H1 (cell line): ENCODE data around the gene SH3PXD2B. TPM values are rescaled to one million over a fixed set of nuclear protein-coding genes. Genes with fewer than 3 reads are reported as not detected.

Source experiments
- CTCF ChIA-PET: fragments of 300-600 bp; sonication (Branson Sonifier 250); formaldehyde crosslinking; loops from one replicate; lab custom pipeline; 2021; ENCODE audit not compliant: partially characterized antibody; lab: Charles Lee
- POLR2A ChIA-PET: fragments of 300-600 bp; sonication (Branson Sonifier 250); formaldehyde crosslinking; loops from one replicate; lab custom pipeline; 2021; ENCODE audit warnings: inconsistent platforms; ENCODE audit not compliant: partially characterized antibody; lab: Charles Lee
- DNase-seq, 2 experiments: peaks; one replicate each; pipeline versions ENCODE4 v3.0.0 to v3.0.0-alpha.2; 2010 to 2022; ENCODE audit warnings: low spot score in 2 of 2, low read depth in 1 of 2, mixed read lengths in 1 of 2
- FAIRE-seq: peaks from 2 replicates; lab custom pipeline; 2011; peaks lifted over from hg19 to GRCh38; lab: Jason Lieb, UNC
- H2AFZ ChIP-seq: 2 replicates; pipeline ENCODE4 v1.8.1; 2012; ENCODE audit warnings: low read length, inconsistent platforms
- H2AK5ac ChIP-seq: 2 replicates; pipeline ENCODE4 v1.6.1; 2013; ENCODE audit warnings: low read depth, low read length
- H2BK120ac ChIP-seq: replicated peaks from 2 replicates; pipeline ENCODE3; 2013; ENCODE audit warnings: low read depth, low read length, inconsistent platforms
- H2BK12ac ChIP-seq: 2 replicates; pipeline ENCODE4 v1.6.1; 2013; ENCODE audit warnings: low read depth, low read length
- H2BK15ac ChIP-seq: 2 replicates; pipeline ENCODE4 v1.6.1; 2013; ENCODE audit warnings: low read length
- H2BK20ac ChIP-seq: 2 replicates; pipeline ENCODE4 v1.6.1; 2013; ENCODE audit warnings: low read length
- H2BK5ac ChIP-seq: 2 replicates; pipeline ENCODE4 v1.6.1; 2013; ENCODE audit warnings: low read depth, low read length
- H3K14ac ChIP-seq: 2 replicates; pipeline ENCODE4 v1.6.1; 2013; ENCODE audit warnings: inconsistent platforms; ENCODE audit not compliant: insufficient read length
- H3K18ac ChIP-seq: 2 replicates; pipeline ENCODE4 v1.6.1; 2013; ENCODE audit warnings: low read length; ENCODE audit errors: extremely low read depth
- H3K23ac ChIP-seq: 2 replicates; pipeline ENCODE4 v1.6.1; 2013; ENCODE audit warnings: inconsistent platforms; ENCODE audit not compliant: insufficient read length
- H3K23me2 ChIP-seq: 2 replicates; pipeline ENCODE4 v1.6.1; 2013; ENCODE audit warnings: low read depth, low read length
- H3K27ac ChIP-seq: 2 replicates; pipeline ENCODE4 v1.6.1; 2011; ENCODE audit warnings: low read depth, low read length, inconsistent platforms
- H3K27me3 ChIP-seq, 4 experiments: replicated peaks in 1 of 4; 1 replicate in 1 of 4; 2 replicates in 3 of 4; pipeline versions ENCODE4 v1.6.1 to v1.8.1; 2011 to 2013; ENCODE audit warnings: low read length in 3 of 4, mild to moderate bottlenecking in 3 of 4, inconsistent platforms in 2 of 4, mixed read lengths in 2 of 4, moderate library complexity in 1 of 4; ENCODE audit not compliant: control insufficient read depth in 3 of 4, insufficient read depth in 3 of 4; ENCODE audit errors: extremely low read depth in 1 of 4
- H3K36me3 ChIP-seq, 4 experiments: 2 replicates each; pipeline versions ENCODE4 v1.6.1 to v1.8.1; 2011 to 2013; ENCODE audit warnings: mild to moderate bottlenecking in 4 of 4, low read length in 3 of 4, moderate library complexity in 2 of 4, control low read depth in 1 of 4, inconsistent platforms in 1 of 4; ENCODE audit not compliant: insufficient read depth in 4 of 4, control insufficient read depth in 2 of 4
- H3K4ac ChIP-seq: replicated peaks from 2 replicates; pipeline ENCODE3; 2013; ENCODE audit warnings: low read length, low read depth, mixed read lengths, inconsistent platforms; ENCODE audit not compliant: insufficient read length
- H3K4me1 ChIP-seq, 4 experiments: replicated peaks in 1 of 4; 1 replicate in 1 of 4; 2 replicates in 3 of 4; pipeline versions ENCODE4 v1.6.1 to v1.8.1; 2011 to 2013; ENCODE audit warnings: low read length in 3 of 4, inconsistent platforms in 2 of 4, mixed read lengths in 1 of 4; ENCODE audit not compliant: insufficient read depth in 4 of 4, control insufficient read depth in 3 of 4
- H3K4me2 ChIP-seq, 2 experiments: 2 replicates each; pipeline versions ENCODE4 v1.6.1 to v1.8.1; 2011 to 2013; ENCODE audit warnings: low read depth in 2 of 2, low read length in 2 of 2, control low read depth in 1 of 2, inconsistent platforms in 1 of 2, mild to moderate bottlenecking in 1 of 2; ENCODE audit not compliant: insufficient read depth in 1 of 2
- H3K4me3 ChIP-seq, 4 experiments: fragments of 200-600, 300-600 bp in 1 of 4; sonication (generic), shearing (Covaris generic), sonication (Bioruptor Twin) in 1 of 4; 2 replicates each; pipeline versions ENCODE4 v1.5.1 to v1.8.1; 2011 to 2016; ENCODE audit warnings: low read length in 4 of 4, low read depth in 3 of 4, control low read depth in 2 of 4, inconsistent platforms in 2 of 4, mild to moderate bottlenecking in 2 of 4, mixed read lengths in 1 of 4, moderate library complexity in 1 of 4; ENCODE audit not compliant: insufficient read depth in 2 of 4; ENCODE audit errors: extremely low read depth in 1 of 4
- H3K56ac ChIP-seq: replicated peaks from 2 replicates; pipeline ENCODE3; 2013; ENCODE audit warnings: low read depth, mild to moderate bottlenecking, mixed read lengths, low read length, inconsistent platforms; ENCODE audit not compliant: insufficient read length
- H3K79me1 ChIP-seq: 2 replicates; pipeline ENCODE4 v1.6.1; 2013; ENCODE audit warnings: low read depth, low read length, control low read depth
- H3K79me2 ChIP-seq, 2 experiments: 2 replicates each; pipeline versions ENCODE4 v1.6.1 to v1.8.1; 2012 to 2013; ENCODE audit warnings: low read length in 2 of 2, mild to moderate bottlenecking in 2 of 2, inconsistent platforms in 1 of 2; ENCODE audit not compliant: insufficient read depth in 2 of 2, control insufficient read depth in 1 of 2
- H3K9ac ChIP-seq, 4 experiments: replicated peaks in 1 of 4; 1 replicate in 1 of 4; 2 replicates in 3 of 4; pipeline versions ENCODE4 v1.6.1 to v1.8.1; 2011 to 2013; ENCODE audit warnings: low read depth in 3 of 4, low read length in 3 of 4, control low read depth in 2 of 4, mild to moderate bottlenecking in 2 of 4, moderate library complexity in 2 of 4, inconsistent platforms in 1 of 4; ENCODE audit errors: extremely low read depth in 1 of 4
- H3K9me3 ChIP-seq, 2 experiments: 2 replicates each; pipeline versions ENCODE4 v1.6.1 to v1.8.1; 2012 to 2013; ENCODE audit warnings: mild to moderate bottlenecking in 2 of 2, moderate library complexity in 2 of 2, control low read depth in 1 of 2, inconsistent platforms in 1 of 2, low read depth in 1 of 2, low read length in 1 of 2, mixed read lengths in 1 of 2; ENCODE audit not compliant: insufficient read depth in 2 of 2
- H4K20me1 ChIP-seq, 2 experiments: replicated peaks in 1 of 2; 2 replicates each; pipeline versions ENCODE3 to v1.8.1; 2011 to 2013; ENCODE audit warnings: inconsistent platforms in 2 of 2, low read length in 2 of 2, mild to moderate bottlenecking in 1 of 2; ENCODE audit not compliant: insufficient read depth in 2 of 2, control insufficient read depth in 1 of 2
- H4K5ac ChIP-seq: 2 replicates; pipeline ENCODE4 v1.6.1; 2013; ENCODE audit warnings: low read length, low read depth, mixed read lengths, inconsistent platforms; ENCODE audit not compliant: insufficient read length
- H4K8ac ChIP-seq: 2 replicates; pipeline ENCODE4 v1.8.0; 2013; ENCODE audit warnings: mild to moderate bottlenecking, moderate library complexity, low read length, inconsistent platforms; ENCODE audit not compliant: insufficient read depth; ENCODE audit errors: extremely low read depth
- H4K91ac ChIP-seq: replicated peaks from 2 replicates; pipeline ENCODE3; 2013; ENCODE audit warnings: low read length, mixed read lengths, inconsistent platforms; ENCODE audit not compliant: insufficient read length
- EZH2 ChIP-seq: fragments of 200-600 bp; sonication (generic); IDR thresholded peaks from 2 replicates; pipeline ENCODE4 v1.7.1; 2012; ENCODE audit warnings: low read depth, mild to moderate bottlenecking, moderate library complexity, low read length, inconsistent platforms; ENCODE audit not compliant: severe bottlenecking
- JUN ChIP-seq: IDR thresholded peaks from 2 replicates; pipeline ENCODE4 v1.6.1; 2011; ENCODE audit warnings: low read depth, mild to moderate bottlenecking, improper control_type of control experiment, low read length
- MAFK ChIP-seq: IDR thresholded peaks from 2 replicates; pipeline ENCODE4 v1.6.1; 2012; ENCODE audit warnings: low read depth, mild to moderate bottlenecking, improper control_type of control experiment, low read length
- NRF1 ChIP-seq: IDR thresholded peaks from 2 replicates; pipeline ENCODE4 v1.6.1; 2011; ENCODE audit warnings: mild to moderate bottlenecking, low read depth, low read length, improper control_type of control experiment
- TAF7 ChIP-seq: optimal IDR thresholded peaks from 2 replicates; pipeline ENCODE3; 2011; ENCODE audit warnings: low read depth, mild to moderate bottlenecking, inconsistent platforms, low read length, moderate library complexity, borderline replicate concordance
- ZNF274 ChIP-seq: IDR thresholded peaks from 2 replicates; pipeline ENCODE4 v1.7.0; 2012; ENCODE audit warnings: low read length, borderline replicate concordance; ENCODE audit errors: extremely low read depth
- WGBS, 2 experiments: shearing (Covaris generic) in 1 of 2; methylation state at CpG; one replicate each; pipeline versions ENCODE4 v1.1.6 to v1.1.7; 2013 to 2015; ENCODE audit warnings: low lambda C conversion rate in 2 of 2, mixed read lengths in 2 of 2, inconsistent platforms in 1 of 2, low coverage in 1 of 2, missing lambda C conversion rate in 1 of 2; ENCODE audit not compliant: insufficient replicate concordance in 2 of 2, insufficient coverage in 1 of 2, insufficient read length in 1 of 2; ENCODE audit errors: extremely low coverage in 1 of 2, missing lambda C conversion rate in 1 of 2; 5-methylcytosine and 5-hydroxymethylcytosine counted together
- polyA plus RNA-seq, 7 experiments: library from polyadenylated mRNA; depleted of rRNA in 3 of 7; stranded (reverse) in 5 of 7; unstranded in 2 of 7; fragments of >200 nt in 5 of 7; fragments of 200-250 nt in 2 of 7; gene quantifications; 1 replicate in 5 of 7; 2 replicates in 1 of 7; 4 replicates in 1 of 7; pipeline versions ENCODE4 v1.2.1 to v1.2.3, GENCODE V29; 2011 to 2013; ENCODE audit warnings: missing spikeins in 2 of 7, mixed read lengths in 2 of 7
- total RNA-seq: library from RNA; stranded (reverse); fragmentation: NEBNext Ultra II Directional; extraction: Animal tissue kit (Norgen Biotek cat#: 25700); gene quantifications from 2 replicates; pipeline ENCODE4 v1.2.1, GENCODE V29; 2021

SH3PXD2B gene
- total and polyA plus RNA-seq, 2 of the 8 experiments (the other 6 are each of a cell fraction or from before 2014, with no cell fraction given), result 32.9 to 72.9 TPM

DNA sequence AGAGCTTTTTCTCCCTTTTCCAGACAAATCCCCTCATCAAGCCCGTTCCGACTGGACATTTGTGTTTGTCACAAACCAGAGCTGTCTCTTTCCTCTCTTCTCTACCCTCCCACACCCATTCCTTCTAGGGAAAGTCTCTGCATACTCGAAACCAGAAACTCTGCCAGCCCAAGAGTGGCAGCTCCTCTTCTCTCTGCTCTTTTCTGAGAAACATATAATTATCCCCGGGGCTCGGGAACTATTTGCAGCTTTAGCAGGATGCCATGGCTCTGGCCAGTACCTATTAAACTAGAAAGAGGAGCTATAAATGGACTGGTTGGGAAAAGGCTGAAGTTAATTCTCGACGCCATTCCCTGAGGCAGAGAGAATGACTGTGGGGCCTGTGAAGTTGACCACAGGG lies 82.6 kb downstream of the SH3PXD2B start:
- Histone ChIP-seq H3K27me3 (no peaks in the 10 kb centered on the region), H3K23ac (no peak overlapping the region), H2BK5ac (no peak overlapping the region), H3K4ac (no peak overlapping the region), H4K5ac (no peak overlapping the region), H3K79me2 (no peaks in the 10 kb centered on the region), H4K20me1 (peaks cover 3% of the 10 kb centered on the region in 2 experiments), H4K91ac (no peak overlapping the region), H4K8ac (no peak overlapping the region), H2BK120ac (no peak overlapping the region), H3K4me2 (no peak overlapping the region), H2AFZ (no peak overlapping the region), H3K4me1 (no peaks in the 10 kb centered on the region), H2BK12ac (no peak overlapping the region), H3K36me3 (peaks cover 2 to 29% (median 14%) of the 10 kb centered on the region in 4 experiments; a peak in 6 of 8 replicates), H2BK15ac (no peak overlapping the region), H2AK5ac (no peak overlapping the region), H3K79me1 (no peaks in the 10 kb centered on the region; the same call in none of the 2 replicates), H3K23me2 (peaks cover 1% of the 10 kb centered on the region; the same call in 1 of the 2 replicates), H3K9ac (no peak overlapping the region), H3K56ac (no peak overlapping the region), H2BK20ac (no peak overlapping the region), H3K27ac (no peak overlapping the region), H3K9me3 (peaks cover 5 to 19% of the 10 kb centered on the region in 2 experiments), H3K4me3 (no peak overlapping the region), H3K18ac (no peak overlapping the region), H3K14ac (no peak overlapping the region)
- FAIRE-seq (no peak), DNase-seq (no peak)
- CTCF ChIA-PET, result interaction anchor here (0.7 to 2.5 kb wide), 7 partner anchors 8 to 499 kb away, joined by 3 to 19 read pairs (median 5); no protein-coding TSS in a partner anchor
- POLR2A ChIA-PET, result no interaction called here
- 95% methylated on average over 6 of the region's 7 CpGs; no CpG with 5 or more reads in 1 of the 2 experiments for WGBS, 2 experiments
- TF ChIP-seq EZH2 (no peak), NRF1 (no peak), TAF7 (no peak), MAFK (no peak), JUN (no peak), ZNF274 (no peak)
